HG02884 (cell line): ENCODE results near the gene SZRD1.

Experiments
- ATAC-seq: cut with Tn5 transposase; IDR thresholded peaks from one replicate; pipeline ENCODE4 v1.9.1; 2021; ENCODE audit warnings: mild to moderate bottlenecking, moderate library complexity; ENCODE audit not compliant: unreplicated experiment

SZRD1 gene

GRCh38 chr1:16367258-16367967, 371 bp downstream of the SZRD1 start:
- ATAC-seq: peak; percentile 51

DNA sequence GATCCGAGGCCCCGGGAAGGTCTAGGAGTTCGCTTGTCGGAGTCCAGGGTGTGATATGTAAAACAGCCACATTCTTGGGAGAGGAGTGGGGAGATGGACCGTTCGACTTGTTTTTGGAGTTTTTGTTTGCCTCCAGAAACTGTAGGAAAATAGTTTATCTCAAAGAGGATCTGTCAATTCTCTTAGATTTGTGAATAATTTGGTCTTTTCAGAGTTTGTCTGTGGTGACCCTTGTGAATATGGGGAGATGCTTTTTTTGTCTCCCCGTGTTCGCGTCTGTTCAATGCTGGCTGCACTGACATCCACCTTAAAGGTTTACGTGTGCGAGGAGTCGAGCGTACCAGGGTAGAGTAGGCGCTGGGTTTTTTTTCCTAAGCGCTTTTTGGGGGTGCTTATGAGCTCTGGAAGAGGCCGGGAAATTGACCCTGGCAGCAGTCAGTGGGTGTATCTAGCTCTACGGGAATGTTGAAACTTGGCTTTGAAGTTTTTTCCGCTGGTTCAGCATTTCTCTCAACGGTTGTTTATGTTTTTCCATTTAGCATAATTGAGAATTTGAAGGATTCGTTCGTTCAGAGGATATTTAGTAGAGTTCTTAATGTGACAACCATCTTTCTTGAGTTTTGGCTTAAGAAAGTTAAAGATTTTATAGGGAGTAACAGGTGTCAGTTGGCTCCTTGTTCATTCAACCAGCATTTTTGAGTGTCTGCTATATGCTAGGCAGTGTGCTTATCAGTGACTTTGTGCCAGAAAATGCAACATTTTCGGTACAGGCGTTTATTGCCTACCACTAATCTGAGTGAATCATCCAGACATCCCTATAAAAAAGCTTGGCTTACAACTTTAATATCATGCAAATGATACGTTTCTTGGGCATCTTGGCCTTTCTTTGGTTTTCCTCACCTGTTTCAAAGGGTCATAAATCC, 1.2 kb downstream of the SZRD1 start:
- no peak for ATAC-seq

DNA sequence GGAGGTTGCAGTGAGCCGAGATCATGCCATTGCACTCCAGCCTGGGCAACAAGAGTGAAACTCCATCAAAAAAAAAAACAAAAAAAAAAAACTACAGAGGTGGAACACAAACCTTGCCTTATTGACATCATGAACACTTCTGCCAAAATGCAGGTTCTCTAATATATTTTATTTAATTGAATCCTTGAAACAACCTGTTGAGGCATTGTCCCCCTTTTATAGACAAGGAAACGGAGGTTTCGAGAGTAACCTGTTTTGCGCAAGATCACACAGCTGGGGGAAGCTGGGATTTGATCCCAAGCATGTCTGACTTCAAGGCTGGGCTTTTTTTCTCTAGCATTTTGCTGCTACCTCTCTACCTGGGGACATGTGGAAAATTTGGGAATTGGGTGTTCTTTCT, 2.8 kb downstream of the SZRD1 start:
- ATAC-seq: no peak

DNA sequence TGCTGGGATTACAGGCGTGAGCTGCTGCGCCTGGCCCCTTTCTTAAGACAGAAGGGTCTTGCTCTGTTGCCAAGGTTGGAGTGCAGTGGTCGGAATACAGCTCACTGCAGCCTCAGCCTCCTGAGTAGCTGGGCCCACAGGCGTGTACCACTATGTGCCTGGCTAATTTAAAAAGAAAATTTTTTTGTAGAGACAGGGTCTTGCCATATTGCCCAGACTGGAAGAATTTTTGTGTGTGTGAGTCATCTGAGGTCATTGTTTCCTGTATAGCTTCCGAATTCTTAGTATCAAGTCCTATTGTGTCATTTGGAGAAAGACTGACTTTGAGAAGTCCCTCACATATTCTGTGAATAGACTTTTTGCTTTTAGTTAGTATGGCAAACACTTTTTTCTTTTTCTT, 4.7 kb downstream of the SZRD1 start:
- no peak for ATAC-seq

- ATAC-seq: no peak
These were observed 5.7 kb downstream of the SZRD1 start for GRCh38 chr1:16372535-16373285.

DNA sequence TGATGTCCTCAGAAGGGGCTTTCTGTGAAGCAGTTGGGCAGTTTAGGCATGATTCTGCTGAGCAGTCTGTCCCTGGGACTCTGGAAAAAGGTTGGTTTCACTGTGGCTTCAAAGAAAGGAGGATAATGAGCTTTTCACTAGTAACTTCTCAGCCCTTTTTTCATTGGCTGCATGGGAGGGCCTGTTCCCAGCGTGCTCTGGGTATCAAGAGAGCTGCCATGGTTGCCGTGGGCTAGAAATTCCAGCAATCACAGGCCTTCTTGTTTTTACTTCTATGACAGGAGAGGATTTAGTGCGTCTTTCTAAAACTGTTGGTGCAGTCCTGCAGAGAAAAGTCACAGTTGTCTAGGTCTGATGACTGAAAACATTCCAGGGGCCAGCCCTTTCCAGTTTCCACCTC, 7.2 kb downstream of the SZRD1 start:
- ATAC-seq: no peak

GRCh38 chr1:16375521-16376340, 8.7 kb downstream of the SZRD1 start:
- no peak for ATAC-seq

- ATAC-seq: no peak
These were observed 9.9 kb downstream of the SZRD1 start for GRCh38 chr1:16376971-16377370.

GRCh38 chr1:16378443-16378842, 11.4 kb downstream of the SZRD1 start:
- ATAC-seq: no peak

GRCh38 chr1:16380868-16381267, 13.8 kb downstream of the SZRD1 start:
- no peak for ATAC-seq

DNA sequence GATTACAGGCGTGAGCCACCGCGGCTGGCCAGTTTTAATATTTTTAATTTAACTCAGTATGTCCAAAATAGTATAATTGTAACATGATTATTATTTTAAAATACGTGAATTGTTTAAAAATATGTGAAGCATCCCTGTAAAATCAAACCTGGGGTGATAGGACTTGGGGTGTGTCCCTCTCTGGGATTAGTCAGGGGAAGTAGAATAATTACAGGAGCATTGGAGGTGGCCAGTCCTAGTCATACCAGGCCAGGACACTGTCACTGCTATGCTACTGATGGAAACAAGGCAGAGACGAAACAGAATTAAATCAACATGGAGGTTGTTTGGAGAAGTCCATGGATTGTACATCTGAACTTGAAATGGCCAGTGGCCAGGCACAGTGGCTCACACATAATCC, 16.8 kb downstream of the SZRD1 start:
- ATAC-seq: no peak

DNA sequence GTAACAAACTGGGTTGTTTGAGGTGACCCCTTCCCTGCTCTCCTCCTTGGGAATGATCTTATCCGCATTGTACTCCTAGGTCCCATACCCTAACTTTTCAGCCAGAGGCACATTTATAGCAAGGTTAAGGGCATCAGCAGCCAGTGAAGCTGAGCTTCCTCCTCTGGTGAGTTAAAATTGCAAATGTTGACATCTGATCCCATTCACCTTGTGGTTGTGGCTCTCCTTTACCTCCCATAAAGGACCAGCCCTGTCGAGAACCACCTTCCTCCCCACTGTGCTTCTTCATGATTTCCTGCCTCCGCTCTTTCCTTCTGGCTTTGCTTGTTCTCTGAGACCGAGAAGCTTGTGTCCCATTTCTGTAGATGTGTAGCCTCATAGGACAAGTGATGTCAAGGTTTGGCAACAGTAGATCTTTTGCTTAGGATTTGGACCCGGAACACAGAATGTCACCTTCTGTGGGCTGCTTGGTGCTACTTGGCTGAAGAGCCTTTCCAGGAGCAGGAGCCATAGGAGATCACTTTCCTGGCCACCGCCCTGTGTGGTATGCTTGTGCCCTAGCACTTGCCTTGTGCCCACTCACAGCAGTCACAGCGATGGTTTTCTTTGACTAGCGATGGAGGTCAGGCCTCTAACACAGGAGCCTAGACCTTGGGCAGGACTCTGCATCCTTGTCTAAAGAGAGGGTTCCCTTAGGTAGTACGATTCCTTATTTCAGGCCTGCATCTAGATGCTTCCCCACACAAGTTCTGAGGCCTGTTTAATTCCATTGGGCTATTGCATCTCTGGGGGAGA, 18.8 kb downstream of the SZRD1 start:
- no peak for ATAC-seq

- no peak for ATAC-seq
These were observed 19.5 kb downstream of the SZRD1 start for GRCh38 chr1:16386454-16387113.

DNA sequence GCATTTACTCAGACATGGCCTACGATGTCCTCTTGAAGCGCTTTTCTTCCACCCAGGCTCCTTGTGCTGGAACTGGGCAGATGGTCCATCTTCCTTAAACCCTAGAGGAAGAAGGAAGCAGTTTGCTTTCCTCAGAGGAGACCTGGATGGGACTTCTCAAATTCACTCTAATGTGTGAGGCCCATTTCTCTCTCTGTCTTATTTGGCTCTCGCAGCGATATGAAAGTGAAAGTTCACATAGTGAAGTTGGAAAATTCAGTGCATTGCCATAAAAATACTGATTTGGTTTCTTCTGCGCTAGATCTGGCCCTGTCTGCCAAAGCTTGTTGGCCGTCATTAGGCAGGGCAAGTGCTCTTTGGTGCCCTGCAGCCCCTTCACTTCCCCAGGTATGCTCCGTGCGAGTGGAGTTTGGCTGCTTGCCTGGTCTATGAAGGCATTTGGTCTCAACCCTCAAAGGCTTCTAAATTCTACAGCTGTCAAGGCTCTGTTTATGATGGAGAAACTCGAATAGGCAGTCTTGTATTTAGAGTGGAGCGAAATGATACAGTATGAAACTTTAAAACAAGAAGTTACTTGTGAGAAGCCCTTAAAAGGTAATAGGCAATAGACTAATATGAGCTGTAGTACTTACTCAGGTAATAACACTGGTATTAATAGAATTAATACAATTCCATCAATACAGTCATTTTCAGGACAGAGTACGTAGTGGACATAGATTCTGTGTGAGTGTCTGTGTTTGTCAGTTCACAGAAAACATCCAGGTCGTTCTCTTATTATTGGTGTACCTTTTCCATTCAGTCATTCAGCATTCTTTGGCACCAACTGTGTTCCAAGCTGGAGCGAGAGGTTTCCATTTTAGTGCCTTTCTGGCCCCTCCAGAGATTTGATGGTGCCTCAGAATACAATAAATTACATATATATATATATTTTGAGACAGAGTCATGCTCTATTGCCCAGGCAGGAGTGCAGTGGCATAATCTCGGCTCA, 20.5 kb downstream of the SZRD1 start:
- ATAC-seq: no peak

GRCh38 chr1:16391411-16391810, 24.4 kb downstream of the SZRD1 start:
- no peak for ATAC-seq

DNA sequence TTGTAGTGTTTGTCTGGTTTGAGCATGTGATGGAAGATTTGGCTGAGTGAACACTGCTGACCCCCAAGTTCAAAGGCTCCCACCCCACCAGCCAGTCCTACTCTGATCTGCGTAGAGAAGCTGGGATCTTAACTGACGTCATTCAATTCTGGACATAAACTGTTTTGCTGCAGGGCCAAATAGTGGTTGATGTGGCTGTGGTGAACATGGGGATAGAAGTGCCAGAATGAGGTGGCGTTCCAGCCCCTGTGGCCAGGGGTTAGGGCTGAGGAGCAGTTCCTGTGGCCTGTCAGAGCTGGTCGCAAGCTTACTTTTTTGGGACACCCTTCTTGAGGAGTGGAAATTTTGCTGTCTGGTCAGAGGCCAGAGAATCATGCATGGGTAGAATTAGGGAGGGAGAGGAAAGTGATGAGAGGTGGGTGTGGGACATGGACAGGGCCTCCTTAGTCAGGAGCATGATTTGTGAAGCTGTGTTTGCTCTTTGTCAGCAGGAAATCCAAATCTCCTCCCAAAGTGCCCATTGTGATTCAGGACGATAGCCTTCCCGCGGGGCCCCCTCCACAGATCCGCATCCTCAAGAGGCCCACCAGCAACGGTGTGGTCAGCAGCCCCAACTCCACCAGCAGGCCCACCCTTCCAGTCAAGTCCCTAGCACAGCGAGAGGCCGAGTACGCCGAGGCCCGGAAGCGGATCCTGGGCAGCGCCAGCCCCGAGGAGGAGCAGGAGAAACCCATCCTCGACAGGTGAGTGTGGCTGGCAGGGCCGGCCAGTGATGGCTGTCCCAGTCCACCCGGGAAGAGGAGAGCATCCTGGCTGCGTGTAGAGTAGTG, 25.9 kb downstream of the SZRD1 start:
- no peak for ATAC-seq
